NCI-H1048 (cell line): ENCODE measurements around the gene COL4A3.

Experiments used
- DNase-seq: peaks from one replicate; lab custom pipeline; 2025; lab: John Stamatoyannopoulos, UW

COL4A3 gene

GRCh38 chr2:227292314-227292713 is 127.9 kb downstream of the COL4A3 start:
- no peak for DNase-seq

- no peak for DNase-seq
Measured at GRCh38 chr2:227293531-227293930, 129.1 kb downstream of the COL4A3 start.

DNA sequence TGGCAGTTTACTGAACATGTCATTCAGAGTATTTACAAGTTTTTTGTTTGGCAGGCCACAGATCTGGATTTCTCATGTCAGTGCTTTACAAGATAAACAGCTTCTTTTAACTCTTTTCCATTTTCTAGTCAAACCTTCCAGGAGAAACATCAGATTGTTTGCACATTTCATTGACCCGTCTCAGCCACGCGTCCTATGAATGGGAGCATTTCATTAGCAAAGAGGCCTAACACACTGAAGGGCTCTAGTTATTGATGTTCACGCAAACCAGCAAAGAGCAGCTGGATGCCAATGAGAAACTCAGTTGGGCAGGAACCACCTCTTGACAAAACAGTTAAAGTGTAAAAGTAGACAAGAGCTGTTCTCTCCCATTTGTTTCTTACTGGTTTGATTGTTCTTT is 131.4 kb downstream of the COL4A3 start:
- DNase-seq: no peak

DNA sequence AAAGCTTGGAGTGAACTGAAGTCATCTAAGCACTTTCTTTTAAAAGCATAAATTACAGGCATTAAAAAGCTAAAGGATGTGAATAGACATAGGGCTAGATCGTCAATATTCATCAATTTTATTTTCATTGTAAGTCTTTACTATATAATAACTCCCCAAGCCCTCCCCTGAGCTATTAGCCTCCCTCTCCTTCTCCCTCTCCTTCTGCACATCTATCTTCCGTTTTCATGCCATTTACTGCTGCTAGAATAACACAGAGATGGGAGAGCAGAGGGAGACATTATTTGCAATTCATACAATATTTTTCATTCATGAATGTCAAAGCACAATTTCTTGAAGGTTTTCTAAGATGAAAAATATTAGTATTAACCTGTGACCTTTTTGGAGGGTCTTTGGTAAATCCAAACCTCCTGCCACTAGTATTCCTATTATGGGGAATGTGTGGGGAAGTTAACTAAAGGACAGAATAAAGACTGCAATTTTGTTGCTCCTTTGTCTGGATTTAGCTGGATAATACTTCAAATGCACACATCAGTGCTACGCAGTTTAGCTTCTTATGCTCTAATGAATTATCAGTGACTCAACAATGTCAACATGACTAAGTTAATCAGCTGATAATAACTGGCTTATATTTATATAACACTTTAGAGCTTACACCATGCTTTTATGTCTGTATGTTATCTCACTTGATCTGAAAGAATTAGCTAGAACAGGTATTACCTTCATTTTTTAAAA is 132.4 kb downstream of the COL4A3 start:
- no peak for DNase-seq

GRCh38 chr2:227301523-227301922 is 137.1 kb downstream of the COL4A3 start:
- DNase-seq: no peak

DNA sequence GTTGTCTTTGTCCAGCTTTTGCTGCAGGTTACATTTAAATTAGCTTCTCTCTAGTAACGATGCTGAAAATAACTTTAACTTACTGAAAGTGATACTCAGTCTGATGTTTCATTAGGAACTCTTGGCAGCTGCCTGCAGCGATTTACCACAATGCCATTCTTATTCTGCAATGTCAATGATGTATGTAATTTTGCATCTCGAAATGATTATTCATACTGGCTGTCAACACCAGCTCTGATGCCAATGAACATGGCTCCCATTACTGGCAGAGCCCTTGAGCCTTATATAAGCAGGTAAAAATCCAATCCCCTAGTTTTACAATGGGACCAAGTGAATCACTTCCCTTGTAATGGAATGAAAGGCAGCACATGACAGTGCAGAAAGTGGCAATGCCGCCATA is 144.4 kb downstream of the COL4A3 start:
- DNase-seq: no peak

DNA sequence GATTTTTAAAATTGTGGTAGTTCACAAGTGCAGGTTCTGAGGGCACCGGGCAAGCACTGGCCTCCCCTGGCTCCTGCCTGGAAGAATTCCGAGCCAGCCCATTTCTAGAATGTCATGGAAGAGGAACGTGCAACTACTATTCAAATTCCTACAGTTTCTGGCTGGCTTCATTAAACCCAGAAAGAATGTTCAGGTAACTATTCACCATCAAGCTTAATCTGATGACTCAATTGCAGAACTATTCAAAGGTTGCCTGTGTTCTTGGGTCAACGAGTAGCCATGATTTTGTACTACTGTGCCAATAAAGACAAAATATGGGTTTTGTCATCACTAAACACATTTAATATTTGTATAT is 146.3 kb downstream of the COL4A3 start:
- DNase-seq: no peak

GRCh38 chr2:227311861-227312506 is 147.6 kb downstream of the COL4A3 start:
- no peak for DNase-seq

DNA sequence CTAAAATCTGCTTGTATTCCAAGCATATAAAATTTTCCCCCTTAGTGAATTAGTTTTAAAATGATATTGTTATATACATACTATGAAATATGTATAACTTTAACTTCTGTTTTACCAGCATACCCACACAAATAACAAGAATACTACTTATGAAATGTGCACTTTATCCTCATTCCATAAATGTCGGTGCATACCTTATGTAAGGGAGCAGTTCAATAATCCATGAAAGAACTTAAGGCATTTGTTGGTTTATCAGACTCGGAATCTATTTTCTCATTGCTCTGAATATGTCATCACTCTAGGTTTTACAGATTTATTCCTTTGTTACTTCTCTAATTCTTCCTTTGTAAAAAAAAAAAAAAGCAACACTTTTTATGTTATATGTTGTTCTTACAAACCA is 148.2 kb downstream of the COL4A3 start:
- DNase-seq: no peak

DNA sequence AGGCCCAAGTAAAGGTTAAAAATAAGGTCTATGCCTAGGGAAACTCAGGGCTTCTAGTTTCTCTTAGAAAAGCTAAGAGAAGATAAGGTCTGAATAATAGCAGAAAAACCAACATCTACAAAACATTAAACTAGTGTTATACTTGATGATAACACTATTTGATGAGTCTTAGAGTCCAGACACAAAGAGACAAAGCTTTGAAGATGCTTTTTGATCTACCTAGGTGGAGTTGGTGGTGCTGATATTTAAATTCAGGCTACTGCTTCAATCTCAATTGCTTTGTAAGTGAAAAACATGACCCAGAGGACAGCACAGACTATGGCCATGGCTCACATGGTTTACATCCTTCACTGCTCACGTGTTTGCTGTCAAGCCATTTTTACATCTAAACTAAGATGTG is 148.9 kb downstream of the COL4A3 start:
- no peak for DNase-seq

GRCh38 chr2:227317834-227318233 is 153.4 kb downstream of the COL4A3 start:
- DNase-seq: no peak

DNA sequence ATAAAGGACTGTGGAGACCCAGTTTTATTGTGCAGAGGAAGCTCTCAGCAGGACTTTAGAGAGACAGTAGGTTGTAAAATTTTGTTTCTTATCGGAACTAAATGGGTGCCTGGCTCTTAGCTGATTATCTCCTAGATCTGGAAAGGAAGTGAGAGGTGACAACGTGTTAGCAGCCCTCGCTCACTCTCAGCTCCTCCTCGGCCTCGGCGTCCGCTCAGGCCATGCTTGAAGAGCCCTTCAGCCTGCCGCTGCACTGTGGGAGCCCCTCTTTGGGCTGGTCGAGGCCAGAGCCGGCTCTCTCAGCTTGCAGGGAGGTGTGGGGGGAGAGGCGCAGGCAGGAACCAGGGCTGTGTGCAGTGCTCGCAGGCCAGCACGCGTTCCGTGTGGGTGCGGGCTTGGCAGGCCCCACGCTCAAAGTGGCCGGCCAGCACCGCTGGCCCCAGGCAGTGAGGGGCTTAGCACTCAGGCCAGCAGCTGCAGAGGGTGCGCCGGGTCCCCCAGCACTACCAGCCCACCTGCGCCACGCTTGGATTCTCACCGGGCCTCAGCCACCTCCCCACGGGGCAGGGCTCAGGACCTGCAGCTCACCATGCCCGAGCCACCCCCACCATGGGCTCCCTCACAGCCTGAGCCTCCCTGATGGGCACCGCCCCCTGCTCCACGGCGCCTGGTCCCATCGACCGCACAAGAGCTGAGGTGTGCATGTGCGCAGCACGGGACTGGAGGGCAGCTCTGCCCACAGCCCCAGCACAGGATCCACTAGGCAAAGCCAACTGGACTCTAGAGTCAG is 156.1 kb downstream of the COL4A3 start:
- no peak for DNase-seq

DNA sequence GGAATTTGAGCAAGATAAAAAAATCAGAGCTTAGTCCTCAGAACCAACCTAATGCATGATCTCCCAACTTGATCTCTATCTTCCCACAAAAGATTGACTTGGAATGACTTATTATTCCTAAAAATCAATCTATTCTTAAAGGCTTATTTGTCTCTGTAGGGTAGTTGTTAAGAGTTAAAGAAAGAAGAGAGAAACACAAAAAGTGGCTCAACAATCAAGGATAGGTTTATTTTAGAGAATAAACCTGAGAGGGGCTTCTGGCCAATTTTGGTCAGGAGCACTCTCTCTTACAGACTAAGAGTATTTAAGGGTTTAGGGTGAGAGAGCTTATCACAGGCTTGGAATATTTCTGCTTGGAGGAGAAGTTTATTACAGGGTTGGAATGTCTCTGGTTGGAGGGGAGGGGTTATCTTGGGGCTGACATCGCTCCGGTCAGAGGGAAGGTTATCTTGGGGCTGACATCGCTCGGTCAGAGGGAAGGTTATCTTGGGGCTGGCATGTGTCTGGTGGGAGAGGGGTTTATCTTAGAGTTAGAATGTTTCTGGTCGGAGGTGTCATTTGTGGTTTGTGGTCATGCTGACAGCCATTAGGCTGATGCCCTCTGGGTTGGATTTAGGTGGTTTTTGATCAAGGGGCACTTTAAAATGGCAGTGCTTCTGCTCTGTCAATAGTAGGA is 158.2 kb downstream of the COL4A3 start:
- no peak for DNase-seq

GRCh38 chr2:227323818-227324217 is 159.4 kb downstream of the COL4A3 start:
- DNase-seq: no peak

GRCh38 chr2:227324642-227324994 is 160.2 kb downstream of the COL4A3 start:
- DNase-seq: no peak

DNA sequence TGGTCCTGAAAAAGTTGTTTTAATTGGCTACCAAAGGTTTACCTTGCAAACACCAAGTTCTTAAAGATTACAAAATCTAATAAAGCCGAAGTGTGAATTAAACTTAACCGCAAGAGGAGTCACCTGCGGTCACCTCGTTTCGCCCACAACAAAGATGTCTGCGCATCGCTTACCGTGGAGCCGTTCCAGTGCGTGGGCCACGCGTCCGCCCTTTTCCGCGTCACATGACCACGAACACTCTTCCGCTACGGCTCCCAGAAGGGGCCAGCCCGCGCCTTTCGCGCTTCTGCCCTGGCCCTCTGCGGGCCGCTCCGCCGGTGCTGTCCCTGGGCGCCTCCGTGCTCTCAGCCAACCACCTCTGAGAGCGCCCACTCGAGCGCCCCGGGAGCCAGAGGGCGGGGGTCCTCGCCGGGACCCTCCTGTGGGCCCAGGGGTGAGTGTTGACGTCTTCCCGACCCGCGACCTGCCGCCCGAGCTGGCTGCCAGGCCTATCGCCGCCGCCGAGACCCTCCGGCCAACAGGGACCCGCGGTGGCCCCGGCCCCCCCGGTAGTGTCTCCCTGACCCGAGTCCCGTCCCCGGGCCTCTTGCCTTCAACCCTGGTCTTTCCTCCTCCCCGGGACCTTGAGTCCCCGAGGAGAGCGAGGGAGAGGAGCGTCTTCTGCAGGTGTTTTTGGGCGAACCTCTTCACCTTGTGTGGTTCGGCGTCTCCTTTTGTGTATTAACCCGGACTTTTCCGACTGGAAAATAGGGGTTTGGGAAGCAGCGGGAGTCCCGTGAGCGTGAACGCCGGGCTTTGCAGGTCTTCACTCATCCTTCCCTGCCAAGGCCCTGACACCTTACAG is 160.8 kb downstream of the COL4A3 start, which contains the start of gene MFF:
Gene MFF, plus strand, starts transcription at position 257 of the 844 bp plus-strand sequence. CDS start 5,415 bp downstream, outside the sequence.
- peak; percentile 81 for DNase-seq

GRCh38 chr2:227325839-227326195 is 161.4 kb downstream of the COL4A3 start:
- DNase-seq: no peak

DNA sequence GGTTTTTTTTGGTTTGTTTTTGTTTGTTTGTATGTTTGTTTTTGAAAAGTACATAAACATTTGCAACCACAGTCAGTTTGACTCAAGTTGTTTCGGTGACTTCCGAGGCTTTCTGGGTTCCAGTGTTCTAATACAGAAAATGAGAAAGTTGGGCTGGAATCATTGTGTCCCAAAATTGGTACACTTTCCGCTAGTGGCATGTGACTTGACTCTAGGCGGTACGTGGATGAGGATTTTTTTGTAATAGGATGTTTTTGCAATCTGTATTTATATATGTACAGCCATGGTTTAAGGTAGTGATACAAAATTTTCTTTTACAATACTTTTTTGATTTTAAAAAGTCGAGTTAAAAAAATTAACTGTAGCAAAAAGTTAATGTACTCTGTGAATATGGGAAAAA is 162.4 kb downstream of the COL4A3 start:
- DNase-seq: no peak

- no peak for DNase-seq
Measured at GRCh38 chr2:227335713-227336112, 171.3 kb downstream of the COL4A3 start.

- no peak for DNase-seq
Measured at GRCh38 chr2:227337442-227337841, 173.0 kb downstream of the COL4A3 start.

- no peak for DNase-seq
Measured at GRCh38 chr2:227339098-227339599, 174.7 kb downstream of the COL4A3 start.
